HG03159 (cell line): ENCODE results near the gene DNAH3.
"Not testable (repeated sequence)": the region's sequence is repeated elsewhere in the genome, so short reads cannot be mapped to it uniquely, and the experiment has no call there.

ENCODE experiments used
- ATAC-seq: cut with Tn5 transposase; IDR thresholded peaks from one replicate; pipeline ENCODE4 v1.9.1; 2021; ENCODE audit warnings: mild to moderate bottlenecking, moderate library complexity; ENCODE audit not compliant: unreplicated experiment

DNAH3 gene, protein sequence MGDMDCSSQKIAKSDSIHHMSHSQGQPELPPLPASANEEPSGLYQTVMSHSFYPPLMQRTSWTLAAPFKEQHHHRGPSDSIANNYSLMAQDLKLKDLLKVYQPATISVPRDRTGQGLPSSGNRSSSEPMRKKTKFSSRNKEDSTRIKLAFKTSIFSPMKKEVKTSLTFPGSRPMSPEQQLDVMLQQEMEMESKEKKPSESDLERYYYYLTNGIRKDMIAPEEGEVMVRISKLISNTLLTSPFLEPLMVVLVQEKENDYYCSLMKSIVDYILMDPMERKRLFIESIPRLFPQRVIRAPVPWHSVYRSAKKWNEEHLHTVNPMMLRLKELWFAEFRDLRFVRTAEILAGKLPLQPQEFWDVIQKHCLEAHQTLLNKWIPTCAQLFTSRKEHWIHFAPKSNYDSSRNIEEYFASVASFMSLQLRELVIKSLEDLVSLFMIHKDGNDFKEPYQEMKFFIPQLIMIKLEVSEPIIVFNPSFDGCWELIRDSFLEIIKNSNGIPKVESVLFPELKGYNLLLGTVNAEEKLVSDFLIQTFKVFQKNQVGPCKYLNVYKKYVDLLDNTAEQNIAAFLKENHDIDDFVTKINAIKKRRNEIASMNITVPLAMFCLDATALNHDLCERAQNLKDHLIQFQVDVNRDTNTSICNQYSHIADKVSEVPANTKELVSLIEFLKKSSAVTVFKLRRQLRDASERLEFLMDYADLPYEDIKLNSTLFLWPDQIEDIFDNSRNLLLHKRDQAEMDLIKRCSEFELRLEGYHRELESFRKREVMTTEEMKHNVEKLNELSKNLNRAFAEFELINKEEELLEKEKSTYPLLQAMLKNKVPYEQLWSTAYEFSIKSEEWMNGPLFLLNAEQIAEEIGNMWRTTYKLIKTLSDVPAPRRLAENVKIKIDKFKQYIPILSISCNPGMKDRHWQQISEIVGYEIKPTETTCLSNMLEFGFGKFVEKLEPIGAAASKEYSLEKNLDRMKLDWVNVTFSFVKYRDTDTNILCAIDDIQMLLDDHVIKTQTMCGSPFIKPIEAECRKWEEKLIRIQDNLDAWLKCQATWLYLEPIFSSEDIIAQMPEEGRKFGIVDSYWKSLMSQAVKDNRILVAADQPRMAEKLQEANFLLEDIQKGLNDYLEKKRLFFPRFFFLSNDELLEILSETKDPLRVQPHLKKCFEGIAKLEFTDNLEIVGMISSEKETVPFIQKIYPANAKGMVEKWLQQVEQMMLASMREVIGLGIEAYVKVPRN (N-terminal part only)

DNA sequence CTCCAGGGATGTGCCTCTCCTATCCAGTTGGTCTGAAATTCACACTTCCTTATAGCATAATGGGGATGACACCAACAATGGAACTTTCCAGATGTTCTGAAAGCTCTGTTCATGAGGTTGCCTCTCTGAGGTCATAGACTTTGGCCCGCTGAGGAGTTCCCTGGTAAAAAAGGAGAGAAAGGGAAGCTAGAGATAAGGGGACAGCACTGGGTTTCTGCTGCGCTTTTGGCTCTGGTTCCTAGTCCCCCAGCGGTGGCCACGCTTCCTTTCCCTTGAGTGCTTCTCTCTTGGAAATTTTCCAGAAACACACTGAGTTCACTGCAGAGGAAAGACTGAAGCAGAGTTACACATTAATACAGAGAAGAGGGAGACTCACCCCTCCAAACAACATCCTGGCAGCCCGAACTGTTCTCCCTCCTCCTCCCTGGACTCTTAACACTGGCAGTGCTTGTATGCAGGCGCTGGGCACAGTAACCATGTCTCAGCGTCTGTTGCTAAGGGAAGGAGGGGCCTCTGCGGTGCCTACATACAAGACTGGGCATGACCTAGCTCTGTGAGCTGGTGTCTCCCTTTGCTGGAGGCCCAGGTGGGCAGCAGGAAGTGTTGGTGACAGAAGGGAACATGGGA, at the start of gene DNAH3:
Gene DNAH3, minus strand, starts transcription at position 472 of the 627 bp plus-strand sequence. CDS start 527 bp downstream, outside the sequence.
- ATAC-seq: no peak

DNA sequence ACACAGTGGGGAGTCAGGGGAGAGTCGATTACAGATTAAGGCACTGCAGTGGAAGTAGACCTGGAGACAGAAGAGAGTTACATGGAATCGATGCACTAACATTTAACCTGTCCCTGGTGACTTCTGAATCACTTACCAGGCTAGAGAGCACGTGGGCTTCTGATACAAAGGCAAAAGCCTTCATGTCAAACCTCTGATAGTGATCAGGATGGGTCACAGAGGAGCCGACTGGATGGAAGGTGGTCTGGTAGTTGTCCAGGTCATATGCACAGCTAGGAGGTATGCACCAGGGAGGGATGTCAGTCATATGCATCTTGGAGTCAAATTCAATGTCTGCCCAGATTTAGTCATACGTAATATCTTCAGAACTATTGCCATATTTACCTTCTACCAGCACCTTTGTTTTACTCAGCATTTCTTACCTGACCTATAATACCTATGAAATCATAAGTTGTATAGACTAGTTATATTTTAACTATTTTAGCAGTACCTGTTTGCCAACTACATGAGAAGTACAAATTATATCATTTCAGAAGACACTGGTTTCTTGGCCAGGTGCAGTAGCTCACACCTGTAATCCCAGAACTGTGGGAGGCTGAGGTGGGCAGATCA, 49.1 kb upstream of the DNAH3 start:
- ATAC-seq: no peak

DNA sequence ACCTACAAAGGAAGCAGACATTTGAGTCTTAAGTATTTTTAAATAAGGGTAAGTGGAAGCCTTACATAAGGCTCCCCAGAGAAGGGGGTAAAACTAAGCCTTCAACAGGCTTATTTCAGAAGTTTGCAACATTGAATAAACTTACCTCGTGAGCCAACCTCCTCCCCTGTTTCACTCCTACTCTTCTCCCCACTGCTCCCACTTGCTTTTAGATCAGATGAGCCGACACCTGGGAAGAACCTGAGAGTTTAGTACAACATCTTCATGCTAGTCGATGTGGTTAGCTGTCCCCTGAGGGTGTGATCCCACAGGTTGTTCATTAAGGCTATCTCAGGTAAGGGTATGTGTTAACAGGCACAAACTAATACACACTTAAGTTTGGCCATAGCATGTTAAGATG, 47.0 kb upstream of the DNAH3 start:
- no peak for ATAC-seq

- no peak for ATAC-seq
Observed at GRCh38 chr16:21197112-21197511, 46.5 kb upstream of the DNAH3 start.

- ATAC-seq: not testable (repeated sequence)
Observed at GRCh38 chr16:21195330-21195729, 44.7 kb upstream of the DNAH3 start.

DNA sequence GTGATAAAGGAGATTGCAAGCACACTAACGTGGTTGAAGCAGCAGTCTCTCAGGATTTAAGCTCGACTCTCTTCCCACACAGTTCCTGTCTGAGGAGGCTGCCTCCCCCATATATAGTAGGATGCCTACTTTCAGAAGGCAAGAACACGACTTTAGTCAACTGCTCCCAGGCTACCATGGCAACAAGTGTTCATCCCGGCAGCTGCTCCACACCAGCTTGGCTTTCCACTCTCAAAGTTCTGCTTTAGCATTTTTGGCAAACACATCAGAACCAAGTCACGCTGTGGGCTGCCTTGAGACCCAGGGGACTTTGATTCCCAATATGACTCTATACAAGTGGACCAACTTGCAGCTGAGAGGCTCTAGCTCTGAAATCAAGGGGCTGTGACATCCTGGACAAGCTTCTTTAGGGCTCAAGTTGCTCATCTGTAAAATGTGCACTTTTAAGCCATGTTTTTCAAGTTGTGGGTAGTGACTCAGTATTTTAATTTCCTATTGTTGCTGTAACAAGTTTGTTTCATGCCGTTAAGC, 44.2 kb upstream of the DNAH3 start:
- no peak for ATAC-seq

DNA sequence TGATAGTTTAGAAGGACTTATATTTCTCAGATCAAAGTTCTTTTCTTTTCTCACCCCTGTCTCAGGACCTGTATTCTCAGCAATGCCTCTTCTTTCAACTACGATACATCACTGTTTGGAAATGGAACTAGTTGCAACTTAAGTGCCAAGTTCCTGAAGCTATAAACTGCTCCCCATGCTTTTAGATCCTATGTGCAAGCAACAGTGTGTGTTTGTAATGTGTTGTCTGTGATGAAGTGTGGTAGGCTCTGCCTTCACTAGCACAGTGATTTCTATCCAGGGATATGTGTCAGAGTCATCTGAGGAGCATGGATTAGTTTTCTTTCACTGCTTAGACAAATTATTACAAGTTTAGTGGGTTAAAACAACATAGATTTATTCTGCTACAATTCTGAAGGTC, 42.3 kb upstream of the DNAH3 start:
- no peak for ATAC-seq

DNA sequence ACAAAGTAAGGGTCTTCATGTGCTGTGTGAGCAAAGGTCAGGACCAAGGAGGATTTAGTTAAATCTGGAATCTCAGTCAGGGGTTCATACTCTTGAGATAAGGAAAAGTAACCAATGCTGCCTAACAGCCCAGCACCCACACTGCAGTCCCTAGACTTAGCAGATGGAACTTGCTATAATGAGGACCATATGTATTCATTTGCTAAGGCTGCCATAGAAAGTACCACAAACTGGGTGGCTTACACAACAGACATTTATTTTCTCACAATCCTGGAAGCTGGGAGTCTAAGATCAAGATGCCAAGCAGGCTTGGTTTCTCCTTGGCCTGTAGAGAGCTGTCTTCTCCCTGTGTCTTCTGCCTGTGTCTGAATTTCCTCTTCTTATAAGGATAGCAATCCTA, 40.0 kb upstream of the DNAH3 start:
- no peak for ATAC-seq

DNA sequence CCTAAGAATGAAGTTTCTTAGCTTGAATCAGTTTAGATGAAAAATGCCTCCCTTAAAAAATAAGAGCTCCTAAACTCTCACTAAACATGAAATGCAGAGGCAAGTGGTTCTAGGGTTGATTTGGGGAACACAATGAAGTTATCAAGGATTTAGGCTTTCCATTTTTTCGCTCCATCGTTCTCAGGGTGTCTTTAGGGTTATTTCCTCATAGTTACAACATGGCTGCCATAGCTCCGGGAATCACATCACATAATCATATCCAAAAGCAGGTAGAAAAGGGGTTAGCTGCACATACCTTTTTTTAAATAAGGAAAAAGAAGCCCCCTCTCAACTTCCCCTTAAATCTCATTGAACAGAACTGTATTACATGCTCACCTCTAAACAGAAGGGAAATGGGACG, 39.4 kb upstream of the DNAH3 start:
- no peak for ATAC-seq

DNA sequence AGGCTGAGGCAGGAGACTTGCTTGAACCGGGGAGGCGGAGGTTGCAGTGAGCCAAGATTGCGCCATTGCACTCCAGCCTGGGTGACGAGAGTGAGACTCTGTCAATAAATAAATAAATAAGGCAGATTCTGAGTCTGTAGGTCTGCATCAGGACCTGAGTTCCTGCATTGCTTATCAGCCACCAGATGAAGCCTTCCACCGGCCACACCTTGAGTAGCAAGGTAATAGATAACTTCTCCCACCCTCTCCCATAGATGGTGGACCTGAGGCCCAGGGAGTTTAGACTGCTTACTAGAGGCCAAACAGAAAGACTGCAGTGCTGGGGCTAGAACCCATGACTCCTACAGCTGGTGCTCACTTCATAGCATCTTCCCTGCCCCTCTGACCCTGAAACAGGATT, 38.7 kb upstream of the DNAH3 start:
- no peak for ATAC-seq

DNA sequence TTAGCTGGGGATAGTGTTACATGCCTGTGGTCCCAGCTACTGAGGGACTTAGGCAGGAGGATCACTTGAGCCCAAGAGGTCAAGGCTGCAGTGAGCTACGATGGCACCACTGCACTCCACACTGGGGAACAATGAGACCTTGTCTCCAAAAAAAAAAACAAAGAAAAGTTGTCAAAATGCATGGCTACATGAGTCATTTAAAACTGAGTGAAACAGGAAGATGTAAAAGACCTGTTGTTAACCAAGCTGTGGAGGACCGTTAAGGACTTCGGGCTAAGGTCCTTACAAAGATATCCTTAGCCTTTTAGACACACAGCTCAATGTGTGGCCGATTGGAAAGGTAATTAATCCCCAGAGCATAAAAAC, 35.7 kb upstream of the DNAH3 start:
- ATAC-seq: no peak

- no peak for ATAC-seq
Observed at GRCh38 chr16:21185659-21186325, 35.1 kb upstream of the DNAH3 start.

GRCh38 chr16:21184834-21185233, 34.2 kb upstream of the DNAH3 start:
- no peak for ATAC-seq

GRCh38 chr16:21183995-21184394, 33.3 kb upstream of the DNAH3 start:
- ATAC-seq: no peak

GRCh38 chr16:21179983-21180365, 29.3 kb upstream of the DNAH3 start:
- ATAC-seq: no peak

- no peak for ATAC-seq
Observed at GRCh38 chr16:21179126-21179982, 28.7 kb upstream of the DNAH3 start.

GRCh38 chr16:21175397-21175796, 24.8 kb upstream of the DNAH3 start:
- ATAC-seq: no peak

DNA sequence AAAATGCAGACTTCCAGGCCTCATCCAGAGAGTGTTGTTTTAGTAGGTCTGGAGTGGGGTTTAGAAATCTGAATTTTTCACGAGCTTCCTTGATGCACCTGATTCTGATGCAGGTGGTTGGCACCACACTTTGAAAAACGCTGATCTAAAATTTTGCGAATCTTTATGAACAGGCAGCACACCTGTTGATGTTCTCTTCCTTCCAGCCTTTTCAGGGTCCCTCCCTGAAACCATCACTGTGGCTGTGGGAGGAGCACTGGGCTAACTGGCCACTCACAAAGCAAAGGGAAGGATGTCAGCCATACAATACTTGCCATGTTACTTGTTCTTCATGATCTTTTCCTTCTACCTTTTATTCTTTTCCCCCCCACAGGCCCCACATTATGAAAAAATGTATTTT, 22.0 kb upstream of the DNAH3 start:
- no peak for ATAC-seq

DNA sequence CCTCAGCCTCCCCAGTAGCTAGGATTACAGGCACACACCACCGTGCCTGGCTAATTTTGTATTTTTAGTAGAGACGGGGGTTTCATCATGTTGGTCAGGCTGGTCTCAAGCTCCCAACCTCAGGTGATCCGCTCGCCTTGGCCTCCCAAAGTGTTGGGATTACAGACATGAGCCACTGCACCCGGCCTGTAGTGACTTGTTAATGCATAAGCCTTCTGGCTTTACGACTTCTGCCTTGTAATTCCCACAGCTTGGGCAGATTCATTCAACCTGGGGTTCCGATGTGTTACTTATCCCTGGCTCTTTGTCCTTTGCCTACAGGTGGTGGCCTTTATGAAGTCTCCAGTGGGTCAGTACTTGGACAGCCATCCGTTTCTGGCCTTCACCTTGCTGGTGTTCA, 19.5 kb upstream of the DNAH3 start:
- ATAC-seq: not testable (repeated sequence)
